Occipital lobe (tissue), 2 donors: ENCODE results near the gene DCLK1. TPM values are rescaled to one million over a fixed set of nuclear protein-coding genes. Genes with fewer than 3 reads are reported as not detected.
"Not testable (repeated sequence)": the region's sequence is repeated elsewhere in the genome, so short reads cannot be mapped to it uniquely, and the experiment has no call there.

Source experiments
- DNase-seq: peaks from one replicate; lab custom pipeline; 2025; lab: John Stamatoyannopoulos, UW
- total RNA-seq: library from RNA; depleted of rRNA; stranded (reverse); fragments of >200 nt; gene quantifications from one replicate; pipeline ENCODE4 v1.2.3, GENCODE V29; 2014

DCLK1 gene
- total RNA-seq, 1 donor from 2014 or later = 385 TPM

- peak; percentile 50 for DNase-seq
Observed at GRCh38 chr13:36131931-36132297, 732 bp upstream of the DCLK1 start.

DNA sequence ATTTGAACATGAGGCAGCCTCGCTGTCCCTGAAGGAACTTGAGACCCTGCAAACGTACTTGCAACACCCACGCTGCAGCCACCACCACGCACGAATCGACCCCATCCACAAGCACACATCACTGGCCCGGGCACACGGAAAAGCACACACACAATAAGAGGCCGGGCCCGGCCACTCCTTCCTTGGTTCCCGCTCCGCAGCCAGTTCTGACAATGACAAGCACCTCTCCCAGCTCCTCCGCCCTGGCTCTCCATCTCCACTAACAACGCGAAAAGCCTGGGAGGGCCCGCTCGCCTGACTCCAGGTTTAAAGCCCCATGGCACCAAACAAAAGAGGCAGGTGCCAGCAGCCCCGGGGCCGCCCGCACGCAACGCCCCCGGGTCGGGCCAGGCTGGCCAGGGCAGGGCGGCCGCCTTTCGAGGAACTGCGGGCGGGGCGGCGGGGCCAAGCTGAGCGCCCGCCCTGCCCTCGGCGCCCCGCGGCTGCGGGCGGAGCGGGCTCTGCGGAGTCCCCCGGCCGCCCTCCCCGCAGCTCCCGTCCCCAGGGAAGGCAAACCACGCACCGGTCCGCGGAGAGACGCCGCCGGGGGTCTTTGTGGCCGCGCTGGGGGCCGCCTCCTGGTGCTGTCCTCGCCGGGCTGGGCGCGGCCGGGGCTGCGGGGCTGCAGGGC, 495 bp downstream of the DCLK1 start:
- DNase-seq = no peak

GRCh38 chr13:36130193-36130551, 1.0 kb downstream of the DCLK1 start:
- DNase-seq = no peak

- no peak for DNase-seq
Observed at GRCh38 chr13:36129539-36129938, 1.6 kb downstream of the DCLK1 start.

DNA sequence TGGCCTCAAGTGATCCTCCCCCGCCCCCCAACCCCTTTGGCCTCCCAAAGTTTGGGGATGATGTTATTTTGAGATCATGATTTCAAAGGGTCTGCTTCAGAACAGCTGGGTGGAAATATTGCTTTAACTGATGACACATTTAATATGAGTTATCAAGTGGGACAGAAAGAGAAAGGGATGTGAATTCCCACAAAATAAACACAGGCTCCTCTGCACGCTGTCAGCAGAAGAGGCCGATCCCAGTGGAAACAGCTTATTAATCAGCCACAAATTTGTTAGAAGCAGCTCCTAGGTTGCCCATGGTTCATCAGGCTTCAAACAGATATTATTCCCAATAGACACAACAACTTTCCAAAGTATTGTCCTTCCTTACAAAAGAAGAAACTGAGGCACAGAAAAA, 4.7 kb downstream of the DCLK1 start:
- no peak for DNase-seq

- no peak for DNase-seq
Observed at GRCh38 chr13:36125841-36126240, 5.3 kb downstream of the DCLK1 start.

- DNase-seq = no peak
Observed at GRCh38 chr13:36124236-36124822, 6.9 kb downstream of the DCLK1 start.

GRCh38 chr13:36115306-36115705, 15.9 kb downstream of the DCLK1 start:
- no peak for DNase-seq

DNA sequence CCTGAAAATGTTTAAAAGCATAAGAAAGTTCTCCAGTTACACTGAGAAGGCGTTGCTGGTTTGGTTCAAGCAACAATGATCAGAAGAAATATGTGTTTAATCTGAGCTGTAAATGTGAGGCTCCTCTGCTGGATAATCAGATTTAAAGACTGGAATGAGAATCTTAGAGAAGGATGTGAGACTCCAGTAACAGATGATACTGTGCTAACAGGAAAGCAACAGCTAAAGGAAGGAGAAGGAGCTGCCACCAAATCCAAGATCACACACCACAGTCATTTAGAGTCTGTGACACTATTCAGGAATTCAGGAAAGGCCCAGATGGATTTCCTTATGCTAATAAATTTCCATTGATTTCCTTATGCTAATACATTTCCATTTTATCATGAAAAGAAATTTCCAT, 16.9 kb downstream of the DCLK1 start:
- no peak for DNase-seq

- DNase-seq = no peak
Observed at GRCh38 chr13:36108954-36109353, 22.2 kb downstream of the DCLK1 start.

DNA sequence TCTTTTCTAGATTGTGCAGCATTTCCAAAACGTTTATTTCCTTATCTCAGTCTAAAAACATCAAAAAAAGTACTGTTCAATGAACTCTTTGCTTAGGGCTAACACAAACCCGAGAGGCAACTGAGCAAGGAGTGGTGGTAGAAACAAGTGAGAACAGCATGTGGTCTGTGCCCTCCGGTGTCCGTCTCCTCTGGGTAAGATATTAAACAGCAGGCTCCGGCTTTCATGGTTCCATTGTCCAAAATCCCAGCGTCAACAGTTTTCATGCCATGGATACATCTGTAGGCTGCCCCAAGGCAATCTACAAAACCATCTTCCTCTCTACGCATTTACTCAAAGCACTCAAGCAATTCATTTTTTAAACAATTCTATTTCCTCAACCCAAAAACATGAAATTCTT, 22.8 kb downstream of the DCLK1 start:
- no peak for DNase-seq

GRCh38 chr13:36107521-36107920, 23.7 kb downstream of the DCLK1 start:
- no peak for DNase-seq

- no peak for DNase-seq
Observed at GRCh38 chr13:36105726-36106125, 25.5 kb downstream of the DCLK1 start.

- DNase-seq = no peak
Observed at GRCh38 chr13:36102721-36103120, 28.5 kb downstream of the DCLK1 start.

- not testable (repeated sequence) for DNase-seq
Observed at GRCh38 chr13:36101907-36102306, 29.3 kb downstream of the DCLK1 start.

DNA sequence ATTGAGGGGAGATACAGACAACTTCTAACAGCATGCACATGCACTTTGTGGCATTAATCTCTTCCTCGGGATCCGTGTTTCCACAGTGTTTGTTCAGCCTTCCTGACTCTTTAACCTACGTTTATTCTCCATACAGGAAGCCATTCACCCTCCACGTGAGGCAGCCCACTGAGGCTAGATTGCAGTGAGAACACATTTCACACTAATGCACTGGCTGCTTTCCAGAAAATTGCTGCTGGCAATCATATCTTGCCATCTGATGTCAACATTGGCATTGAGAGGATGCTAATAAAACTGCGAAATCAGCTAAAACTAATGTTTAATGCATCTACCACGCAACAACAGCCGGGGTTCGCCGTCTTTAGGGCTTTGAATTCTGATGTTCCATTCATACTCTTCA, 30.0 kb downstream of the DCLK1 start:
- no peak for DNase-seq

DNA sequence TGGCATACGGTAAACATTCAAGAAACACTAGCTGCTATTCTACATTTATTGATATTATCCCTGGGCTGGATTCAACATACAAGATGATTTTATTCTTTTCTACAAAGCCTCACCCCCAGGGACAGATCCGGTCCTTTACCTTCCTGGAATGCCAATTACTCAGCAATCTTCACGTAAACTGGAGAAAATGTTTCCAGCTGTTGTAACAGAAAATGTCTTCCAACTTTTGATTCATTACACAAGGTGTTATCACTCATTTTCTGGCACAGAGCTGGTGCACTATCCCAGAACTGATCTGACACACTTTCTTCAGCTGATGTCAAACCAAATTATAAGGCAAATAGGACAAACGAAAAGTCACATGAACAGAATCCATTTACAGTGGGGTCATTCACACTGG, 33.1 kb downstream of the DCLK1 start:
- DNase-seq = no peak

- no peak for DNase-seq
Observed at GRCh38 chr13:36096461-36097416, 34.4 kb downstream of the DCLK1 start.

GRCh38 chr13:36094478-36094877, 36.7 kb downstream of the DCLK1 start:
- DNase-seq = no peak

GRCh38 chr13:36090592-36090991, 40.6 kb downstream of the DCLK1 start:
- no peak for DNase-seq

DNA sequence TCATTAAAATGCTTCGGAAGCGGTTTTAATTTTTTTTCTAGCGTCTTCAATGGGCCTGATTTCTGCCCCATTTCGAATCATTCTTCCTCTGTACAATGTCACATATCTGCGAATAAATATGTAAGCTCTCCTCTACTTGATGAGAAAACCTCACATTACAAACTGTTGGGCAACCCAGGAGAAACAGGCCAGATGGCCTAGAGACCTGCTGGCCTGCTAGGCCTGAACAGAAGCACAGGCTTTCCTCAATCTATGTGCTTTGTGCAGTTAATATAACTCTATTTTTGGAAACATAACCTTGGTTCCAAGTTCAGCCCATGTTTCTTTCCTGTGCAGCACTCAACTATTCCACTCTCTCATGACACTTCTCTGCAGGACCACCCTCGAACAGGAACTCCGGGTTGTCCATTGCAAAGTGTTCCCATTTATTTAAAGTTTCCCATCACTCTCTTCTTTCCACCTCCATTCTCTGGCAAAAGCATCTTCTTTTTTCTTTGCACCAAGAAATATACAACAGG, 42.0 kb downstream of the DCLK1 start:
- DNase-seq = no peak

GRCh38 chr13:36088463-36088862, 42.7 kb downstream of the DCLK1 start:
- no peak for DNase-seq
